GM19455 (cell line): ENCODE results near the gene CRLF2.
"Not testable (repeated sequence)": the region's sequence is repeated elsewhere in the genome, so short reads cannot be mapped to it uniquely, and the experiment has no call there.

ENCODE experiments used
- ATAC-seq: cut with Tn5 transposase; IDR thresholded peaks from one replicate; pipeline ENCODE4 v1.9.1; 2021; ENCODE audit not compliant: unreplicated experiment

CRLF2 gene

DNA sequence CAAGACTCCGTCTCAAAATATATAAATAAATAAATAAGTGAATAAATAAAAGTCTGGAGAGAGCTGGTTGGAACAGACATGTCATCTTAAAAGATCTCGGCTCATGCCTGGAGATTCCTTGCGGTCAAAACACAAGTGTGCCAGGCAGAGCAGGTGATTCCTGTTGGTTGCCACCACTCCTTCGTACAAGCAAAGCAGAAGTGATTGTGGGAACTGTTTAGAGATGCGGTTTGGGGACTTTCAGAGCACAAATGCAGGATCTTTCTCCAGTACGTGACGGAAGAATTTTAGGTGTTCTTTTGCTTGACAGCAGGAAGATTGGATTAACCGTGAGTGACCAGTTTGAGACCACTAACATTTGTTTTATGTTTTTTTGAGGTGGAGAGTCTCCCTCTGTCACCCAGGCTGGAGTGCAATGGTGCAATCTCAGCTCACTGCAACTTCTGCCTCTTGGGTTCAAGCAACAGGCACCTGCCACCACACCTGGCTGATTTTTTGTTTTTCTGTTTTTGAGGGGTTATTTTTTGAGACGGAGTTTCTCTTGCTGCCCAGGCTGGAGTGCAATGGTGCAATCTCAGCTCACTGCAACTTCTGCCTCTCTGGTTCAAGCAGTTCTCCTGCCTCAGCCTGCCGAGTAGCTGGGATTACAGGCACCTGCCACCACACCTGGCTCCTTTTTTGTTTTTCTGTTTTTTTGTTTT, 2.8 kb upstream of the CRLF2 start:
- no peak for ATAC-seq

DNA sequence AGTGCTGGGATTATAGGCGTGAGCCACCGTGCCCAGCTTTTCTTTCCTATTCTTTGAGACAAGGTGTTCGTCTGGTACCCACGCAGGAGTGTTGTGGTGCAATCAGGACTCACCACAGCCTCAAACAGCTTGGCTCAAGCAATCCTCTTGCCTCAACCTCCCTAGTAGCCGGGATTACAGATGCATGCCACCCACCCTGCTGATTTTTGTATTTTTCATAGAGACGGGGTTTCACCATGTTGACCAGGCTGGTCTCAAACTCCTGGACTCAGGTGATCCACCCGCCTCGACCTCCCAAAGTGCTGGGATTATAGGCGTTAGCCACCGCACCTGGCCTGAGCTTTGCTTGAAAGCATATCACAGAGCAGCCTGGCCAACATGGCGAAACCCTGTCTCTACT, 1.5 kb upstream of the CRLF2 start:
- ATAC-seq: no peak

DNA sequence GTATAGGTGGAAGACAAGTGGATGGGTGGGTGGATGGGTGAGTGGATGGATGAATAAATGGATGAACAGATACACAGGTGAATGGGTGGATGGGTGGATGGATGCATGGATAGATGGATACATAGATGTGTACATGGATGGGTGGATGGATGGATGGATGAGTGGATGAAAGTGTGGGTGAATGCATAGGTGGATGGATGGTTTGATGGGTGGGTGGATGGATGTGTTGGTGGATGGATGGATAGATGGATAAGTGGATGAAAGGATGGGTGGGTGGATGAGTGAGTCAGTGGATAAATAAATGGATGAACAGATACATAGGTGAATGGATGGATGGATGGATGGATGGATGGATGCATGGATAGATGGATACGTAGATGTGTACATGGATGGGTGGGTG, 1.6 kb downstream of the CRLF2 start:
- ATAC-seq: no peak

DNA sequence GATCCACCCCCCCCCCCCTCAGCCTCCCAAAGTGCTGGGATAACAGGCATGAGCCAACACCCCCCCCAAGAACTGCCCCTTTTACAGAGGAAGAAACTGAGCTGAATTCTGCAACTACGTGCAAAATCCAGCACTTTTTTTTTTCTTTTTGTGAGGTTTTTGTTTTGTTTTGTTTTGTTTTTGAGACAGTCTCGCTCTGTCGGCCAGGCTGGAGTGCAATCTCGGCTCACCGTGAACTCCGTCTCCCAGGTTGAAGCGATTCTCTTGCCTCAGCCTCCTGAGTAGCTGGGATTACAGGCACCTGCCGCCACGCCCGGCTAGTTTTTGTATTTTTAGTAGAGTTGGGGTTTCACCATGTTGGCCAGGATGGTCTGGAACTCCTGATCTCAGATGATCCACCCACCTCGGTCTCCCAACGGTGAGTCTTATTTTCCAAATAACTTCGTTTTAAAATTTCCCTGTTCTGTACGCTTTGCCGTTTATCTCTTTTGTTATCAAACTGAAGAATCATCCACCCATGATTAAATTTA, 4.9 kb downstream of the CRLF2 start:
- ATAC-seq: no peak

DNA sequence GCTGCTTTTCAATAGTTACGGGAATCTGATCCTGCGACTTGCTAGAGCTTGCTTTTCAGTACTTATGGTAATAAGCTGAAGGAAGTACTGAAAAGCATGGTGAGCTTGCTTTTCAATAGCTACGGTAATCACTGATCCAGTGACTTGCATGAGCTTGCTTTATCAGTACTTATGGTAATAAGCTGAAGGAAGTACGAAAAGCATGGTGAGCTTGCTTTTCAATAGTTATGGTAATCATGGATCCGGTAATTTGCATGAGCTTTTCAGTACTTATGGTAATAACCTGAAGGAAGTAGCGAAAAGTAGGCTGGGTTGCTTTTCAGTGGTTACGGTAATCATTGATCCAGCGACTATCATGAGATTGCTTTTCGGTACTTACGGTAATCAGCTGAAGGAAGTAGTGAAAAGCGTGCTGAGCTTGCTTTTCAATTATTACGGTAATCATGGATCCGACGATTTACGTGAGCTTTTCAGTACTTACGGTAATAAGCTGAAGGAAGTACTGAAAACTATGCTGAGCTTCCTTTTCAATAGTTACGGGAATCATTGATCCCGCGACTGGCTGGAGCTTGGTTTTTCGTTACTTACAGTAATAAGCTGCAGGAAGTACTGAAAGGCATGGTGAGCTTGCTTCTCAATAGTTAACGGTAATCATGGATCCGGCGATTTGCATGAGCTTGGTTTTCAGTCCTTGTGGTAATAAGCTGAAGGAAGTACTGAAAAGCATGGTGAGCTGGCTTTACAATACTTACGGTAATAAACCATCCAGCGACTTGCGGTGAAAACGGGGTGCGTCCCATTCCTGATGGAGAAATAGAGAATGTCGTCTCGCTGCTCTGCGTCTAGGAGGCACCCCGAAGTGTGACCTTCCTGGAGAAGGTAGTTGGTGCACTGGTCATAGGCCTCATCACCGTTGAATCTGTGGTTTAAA, 6.5 kb downstream of the CRLF2 start:
- ATAC-seq: no peak

DNA sequence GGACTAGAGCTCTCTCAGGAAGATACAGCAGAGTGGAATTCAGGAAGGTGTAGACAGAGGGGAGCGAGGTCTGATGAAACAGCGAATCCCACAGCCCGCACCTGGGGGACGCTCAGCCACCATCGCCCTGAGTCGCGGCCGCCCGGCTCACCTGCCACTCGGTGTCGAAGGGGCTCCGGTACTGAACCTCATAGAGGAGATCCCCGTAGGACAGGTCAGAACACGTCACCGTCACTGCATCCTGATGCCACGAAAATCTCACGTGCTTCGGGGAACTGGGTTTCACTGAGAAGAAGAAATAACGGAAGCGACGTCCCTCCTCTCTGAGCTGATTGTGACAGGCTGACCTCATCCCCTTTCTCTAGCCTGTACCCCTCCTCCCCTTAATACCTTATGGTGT, 10.2 kb downstream of the CRLF2 start:
- ATAC-seq: no peak

DNA sequence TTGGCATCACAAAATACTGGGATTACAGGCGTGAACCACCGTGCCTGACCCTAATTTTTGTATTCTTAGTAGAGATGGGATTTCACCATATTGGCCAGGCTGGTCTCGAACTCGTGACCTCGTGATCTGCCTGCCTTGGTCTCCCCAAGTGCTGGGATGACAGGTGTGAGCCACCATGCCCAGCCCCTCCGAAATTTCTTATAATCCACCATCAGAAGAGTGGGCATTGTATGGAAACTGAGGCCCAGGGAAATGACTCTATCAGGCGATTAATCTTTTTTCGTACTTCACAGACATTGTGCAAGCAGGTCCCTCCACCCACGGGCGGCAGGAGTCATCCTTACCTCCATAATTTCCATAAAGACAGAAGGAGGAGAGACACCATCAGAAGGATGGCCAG, 16.0 kb downstream of the CRLF2 start:
- no peak for ATAC-seq

DNA sequence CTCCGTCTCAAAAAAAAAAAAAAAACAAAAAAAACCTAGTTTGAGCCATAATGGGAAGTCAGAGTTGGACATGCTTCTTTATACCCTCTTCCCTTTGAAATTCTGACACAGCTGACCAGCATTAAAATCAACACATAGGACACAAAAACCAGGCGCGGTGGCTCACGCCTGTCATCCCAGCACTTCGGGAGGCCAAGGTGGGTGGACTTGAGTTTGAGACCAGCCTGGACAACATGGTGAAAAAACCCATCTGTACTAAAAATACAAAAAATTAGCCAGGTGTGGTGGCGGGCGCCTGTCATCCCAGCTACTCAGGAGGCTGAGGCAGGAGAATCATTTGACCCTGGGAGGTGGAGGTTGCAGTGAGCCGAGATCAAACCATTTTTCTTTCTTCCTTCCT, 20.3 kb downstream of the CRLF2 start:
- ATAC-seq: not testable (repeated sequence)

DNA sequence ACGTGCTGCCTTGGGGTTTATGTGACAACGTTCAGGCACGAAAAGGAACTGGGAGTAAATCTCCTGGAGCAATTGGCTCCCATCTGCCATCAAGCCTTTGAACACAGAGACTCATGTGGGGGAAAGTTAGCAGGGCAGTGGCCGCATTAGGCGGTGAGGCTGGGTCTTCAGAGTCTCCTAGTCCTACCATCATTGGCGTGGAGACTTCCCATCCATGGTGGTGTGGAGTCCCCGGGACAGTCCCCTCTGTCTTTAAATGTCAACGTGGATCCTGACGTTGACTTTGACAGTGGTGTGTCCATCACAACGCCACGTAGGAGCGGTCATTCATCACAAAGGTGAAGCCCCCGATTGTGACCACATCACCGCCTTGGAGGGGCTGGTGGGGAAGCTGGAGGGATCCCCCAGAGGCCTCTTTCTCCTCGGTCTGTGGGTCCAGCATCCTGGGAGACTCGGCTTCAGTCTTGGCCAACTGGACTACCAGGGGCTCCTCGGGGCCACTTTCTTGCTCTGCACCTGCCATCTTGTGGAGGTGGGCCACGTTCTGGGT, 21.8 kb downstream of the CRLF2 start:
- no peak for ATAC-seq

DNA sequence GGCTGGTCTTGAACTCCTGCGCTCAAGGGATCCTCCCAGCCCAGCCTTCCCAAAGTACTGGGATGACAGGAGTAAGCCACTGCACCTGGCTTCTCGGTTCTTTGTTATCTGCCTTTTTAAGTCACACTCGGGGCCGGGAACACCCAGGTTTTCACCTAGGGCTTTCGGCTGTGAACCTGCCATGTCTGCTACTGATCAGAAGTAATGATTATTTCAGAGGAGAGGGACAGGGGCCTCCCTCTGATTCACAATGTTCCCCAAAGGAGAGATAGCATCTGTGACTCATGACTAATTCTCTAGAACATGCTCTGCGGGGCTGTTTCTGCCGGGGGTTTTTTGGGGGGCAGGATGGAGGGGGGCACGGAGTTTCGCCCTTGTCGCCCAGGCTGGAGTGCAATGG, 26.9 kb downstream of the CRLF2 start:
- no peak for ATAC-seq

DNA sequence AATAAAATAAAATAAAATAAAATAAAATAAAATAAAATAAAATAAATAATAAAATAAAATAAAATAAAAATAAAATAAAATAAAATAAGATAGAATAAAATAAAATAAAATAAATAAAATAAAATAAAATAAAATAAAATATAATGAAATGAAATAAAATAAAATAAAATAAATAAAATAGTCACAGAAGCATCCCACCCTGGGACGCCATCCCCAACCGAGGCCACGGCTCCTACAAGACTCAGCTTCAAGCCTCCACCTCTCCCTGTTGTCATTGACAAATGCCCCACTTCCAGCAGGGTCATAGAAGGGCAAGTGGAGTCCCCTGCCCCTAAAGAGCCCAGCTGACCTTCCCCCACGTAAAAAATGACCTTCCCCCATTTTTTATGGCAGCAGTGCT, 30.2 kb downstream of the CRLF2 start:
- ATAC-seq: no peak

DNA sequence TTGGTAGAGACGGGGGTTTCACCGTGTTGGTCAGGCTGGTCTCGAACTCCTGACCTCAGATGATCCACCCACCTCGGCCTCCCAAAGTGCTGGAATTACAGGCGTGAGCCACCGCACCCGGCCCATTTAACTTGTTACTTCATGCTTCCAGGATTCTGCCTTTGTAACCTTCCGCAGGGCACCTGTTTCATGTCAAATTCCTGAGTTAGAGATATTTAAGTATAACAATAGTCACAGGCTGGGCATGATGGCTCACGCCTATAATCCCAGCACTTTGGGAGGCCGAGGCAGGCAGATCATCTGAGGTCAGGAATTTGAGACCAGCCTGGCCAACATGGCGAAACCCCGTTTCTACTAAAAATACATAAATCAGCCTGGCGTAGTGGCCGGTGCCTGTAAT, 30.8 kb downstream of the CRLF2 start:
- not testable (repeated sequence) for ATAC-seq

DNA sequence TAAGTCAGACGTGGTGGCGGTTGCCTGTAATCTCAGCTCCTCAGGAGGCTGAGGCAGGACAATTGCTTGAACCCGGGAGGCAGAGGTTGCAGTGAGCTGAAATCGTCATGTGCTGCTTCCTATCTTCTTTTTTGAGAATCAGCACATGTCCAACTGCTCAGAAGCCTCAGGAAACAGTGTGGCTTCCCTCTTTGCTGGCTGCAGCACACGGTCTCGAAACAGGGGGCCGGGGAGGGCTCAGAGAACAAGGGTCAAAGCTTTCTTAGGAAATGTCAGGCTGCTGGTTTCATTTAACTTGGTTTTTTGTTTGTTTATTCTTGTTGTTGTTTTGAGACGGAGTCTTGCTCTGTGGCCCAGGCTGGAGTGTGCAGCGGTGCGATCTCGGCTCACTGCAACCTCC, 31.3 kb downstream of the CRLF2 start:
- ATAC-seq: no peak

DNA sequence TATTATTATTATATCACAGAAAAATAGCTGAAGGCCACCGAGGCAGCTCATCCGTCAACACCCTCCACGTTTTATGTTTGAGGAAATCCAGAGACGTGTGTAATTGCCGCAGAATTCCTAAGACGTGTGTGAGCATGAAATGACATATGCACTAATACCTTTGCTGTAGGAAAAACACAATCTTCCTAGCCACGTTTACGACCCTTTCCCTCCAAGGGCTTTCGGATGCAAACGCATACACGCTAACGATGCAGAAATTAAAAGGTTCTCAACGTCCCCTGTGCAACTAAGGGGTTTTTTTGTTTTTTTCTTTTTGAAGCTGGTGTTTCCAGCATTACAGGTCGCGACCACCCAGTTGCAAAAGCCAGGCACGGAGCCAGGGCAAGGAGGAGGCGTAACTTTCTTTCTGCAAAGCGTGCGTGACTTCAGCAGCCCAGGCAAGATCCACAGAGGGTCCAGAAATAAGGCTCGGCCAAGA, 33.8 kb downstream of the CRLF2 start:
- no peak for ATAC-seq

DNA sequence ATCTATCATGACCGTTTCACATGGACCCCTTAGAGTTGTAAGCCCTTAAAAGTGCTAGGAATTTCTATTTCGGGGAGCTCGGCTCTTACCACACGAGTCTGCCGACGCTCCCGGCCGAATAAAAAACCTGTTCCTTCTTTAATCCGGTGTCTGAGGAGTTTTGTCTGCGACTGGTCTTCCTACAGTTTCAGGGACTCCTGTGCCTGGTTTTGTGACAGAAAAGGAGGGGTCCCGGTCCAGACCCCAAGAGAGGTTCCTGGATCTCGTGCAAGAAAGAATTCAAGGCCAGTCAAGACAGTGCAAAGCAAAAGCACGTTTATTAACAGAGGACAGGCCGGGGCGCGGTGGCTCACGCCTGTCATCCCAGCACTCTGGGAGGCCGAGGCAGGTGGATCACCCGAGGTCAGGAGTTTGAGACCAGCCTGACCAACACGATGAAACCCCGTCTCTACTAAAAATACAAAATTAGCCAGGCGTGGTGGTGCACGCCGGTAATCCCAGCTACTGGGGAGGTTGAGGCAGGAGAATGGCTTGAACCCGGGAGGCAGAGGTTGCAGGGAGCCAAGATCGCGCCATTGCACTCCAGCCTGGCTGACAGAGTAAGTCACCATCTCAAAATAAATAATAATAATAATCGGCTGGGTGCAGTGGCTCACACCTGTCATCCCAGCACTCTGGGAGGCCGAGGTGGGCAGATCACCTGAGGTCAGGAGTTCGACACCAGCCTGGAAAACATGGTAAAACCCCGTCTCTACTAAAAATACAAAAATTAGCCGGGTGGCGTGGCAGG, 35.7 kb downstream of the CRLF2 start:
- not testable (repeated sequence) for ATAC-seq

DNA sequence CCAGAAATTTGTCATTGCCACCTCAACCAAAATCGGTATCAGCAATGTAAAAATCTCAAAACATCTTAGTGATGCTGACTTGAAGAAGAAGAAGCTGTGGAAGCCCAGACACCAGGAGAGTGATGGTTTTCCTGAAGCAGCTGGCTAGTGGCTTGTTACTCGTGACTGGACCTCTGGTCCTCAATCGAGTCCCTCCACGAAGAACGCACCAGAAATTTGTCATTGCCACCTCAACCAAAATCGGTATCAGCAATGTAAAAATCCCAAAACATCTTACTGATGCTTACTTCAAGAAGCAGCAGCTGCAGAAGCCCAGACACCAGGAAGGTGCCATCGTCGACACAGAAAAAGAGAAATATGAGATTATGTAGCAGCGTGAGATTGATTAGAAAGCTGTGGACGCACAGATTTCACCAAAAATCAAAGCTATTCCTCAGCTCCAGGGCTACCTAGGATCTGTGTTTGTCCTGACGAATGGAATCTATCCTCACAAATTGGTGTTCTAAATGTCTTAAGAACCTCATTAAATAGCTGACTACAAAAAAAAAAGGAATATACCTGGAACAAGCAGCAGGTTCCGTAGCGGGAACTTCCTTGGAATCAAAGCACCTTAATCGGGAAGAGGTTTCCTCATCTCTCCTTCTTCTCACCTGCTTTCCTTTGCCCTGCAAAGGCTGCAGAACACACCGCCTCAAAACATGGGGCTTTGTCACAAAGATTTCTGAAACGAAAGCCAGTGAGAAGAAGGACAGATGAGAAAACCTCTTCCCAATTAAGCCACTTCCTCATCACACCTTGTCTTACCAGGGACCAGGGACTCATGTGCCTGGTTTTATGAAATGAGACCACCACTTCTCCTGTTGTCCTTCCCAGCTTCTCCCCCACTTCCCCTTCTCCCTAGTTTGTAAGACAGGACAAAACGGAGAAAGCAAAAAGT, 37.6 kb downstream of the CRLF2 start:
- ATAC-seq: not testable (repeated sequence)

DNA sequence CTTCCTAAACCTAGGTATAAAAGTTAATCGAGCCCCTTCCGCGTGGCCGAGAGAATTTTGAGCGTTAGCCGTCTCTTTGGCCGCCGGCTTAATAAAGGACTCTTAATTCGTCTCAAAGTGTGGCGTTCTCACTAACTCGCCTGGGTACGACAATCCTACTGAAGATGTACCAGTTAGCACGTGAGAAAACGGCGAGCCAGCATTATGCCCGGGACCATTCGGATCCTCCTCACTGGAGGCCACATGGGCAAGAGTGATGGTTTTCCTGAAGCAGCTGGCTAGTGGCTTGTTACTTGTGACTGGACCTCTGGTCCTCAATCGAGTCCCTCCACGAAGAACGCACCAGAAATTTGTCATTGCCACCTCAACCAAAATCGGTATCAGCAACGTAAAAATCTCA, 39.0 kb downstream of the CRLF2 start:
- not testable (repeated sequence) for ATAC-seq

DNA sequence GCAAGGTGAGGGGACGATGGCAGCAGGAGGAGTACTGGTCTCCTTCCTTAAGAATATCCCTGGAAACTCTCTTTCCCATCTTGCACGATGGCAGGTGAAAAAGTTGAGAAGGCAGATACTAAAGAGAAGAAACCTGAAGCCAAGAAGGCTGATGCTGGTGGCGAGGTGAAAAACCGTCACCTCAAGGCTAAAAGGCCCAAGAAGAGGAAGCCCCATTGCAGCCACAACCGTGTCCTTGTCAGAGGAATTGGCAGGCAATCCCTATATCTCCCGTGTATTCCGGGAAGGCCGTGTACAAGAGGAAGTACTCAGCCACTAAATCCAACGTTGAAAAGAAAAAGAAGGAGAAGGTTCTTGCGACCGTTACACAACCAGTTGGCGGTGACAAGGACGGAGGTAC, 40.0 kb downstream of the CRLF2 start:
- no peak for ATAC-seq

DNA sequence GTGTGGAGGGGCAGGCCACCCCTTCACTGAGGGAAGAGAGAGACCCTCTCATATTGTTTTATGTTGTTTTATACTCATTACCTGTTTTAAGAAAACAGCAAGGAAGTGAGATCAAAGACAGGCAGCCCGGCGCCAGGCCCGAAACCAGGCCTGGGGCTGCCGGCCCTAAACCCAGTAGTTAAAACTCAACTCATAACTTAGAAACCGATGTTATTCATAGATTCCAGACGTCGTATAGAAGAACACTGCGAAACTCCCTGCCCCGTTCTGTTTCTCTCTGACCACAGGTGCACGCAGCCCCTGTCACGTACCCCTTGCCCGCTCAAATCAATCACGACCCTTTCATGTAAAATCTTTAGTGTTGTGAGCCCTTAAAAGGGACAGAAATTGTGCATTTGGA, 40.5 kb downstream of the CRLF2 start:
- ATAC-seq: not testable (repeated sequence)

DNA sequence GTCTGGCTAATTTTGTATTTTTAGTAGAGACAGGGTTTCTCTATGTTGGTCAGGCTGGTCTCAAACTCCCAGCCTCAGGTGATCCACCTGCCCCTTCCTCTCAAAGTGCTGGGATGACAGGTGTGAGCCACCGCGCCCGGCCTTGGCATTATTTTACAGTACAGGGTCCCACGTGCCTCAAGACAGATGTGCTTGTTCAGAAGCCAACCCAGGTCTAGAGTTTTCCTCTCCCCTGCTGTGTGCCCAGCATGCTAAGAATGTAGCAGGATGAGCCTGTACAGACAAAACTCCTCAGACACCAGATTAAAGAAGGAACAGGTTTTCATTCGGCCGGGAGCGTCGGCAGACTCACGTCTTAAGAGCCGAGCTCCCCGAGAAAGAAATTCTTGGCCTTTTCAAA, 42.2 kb downstream of the CRLF2 start:
- no peak for ATAC-seq
